ENCODE results near the gene EPB41L4A. TPM values are rescaled to one million over a fixed set of nuclear protein-coding genes. Genes with fewer than 3 reads are reported as not detected.

EPB41L4A gene
- total RNA-seq, 1 experiment from 2014 or later: 5.2 TPM

DNA sequence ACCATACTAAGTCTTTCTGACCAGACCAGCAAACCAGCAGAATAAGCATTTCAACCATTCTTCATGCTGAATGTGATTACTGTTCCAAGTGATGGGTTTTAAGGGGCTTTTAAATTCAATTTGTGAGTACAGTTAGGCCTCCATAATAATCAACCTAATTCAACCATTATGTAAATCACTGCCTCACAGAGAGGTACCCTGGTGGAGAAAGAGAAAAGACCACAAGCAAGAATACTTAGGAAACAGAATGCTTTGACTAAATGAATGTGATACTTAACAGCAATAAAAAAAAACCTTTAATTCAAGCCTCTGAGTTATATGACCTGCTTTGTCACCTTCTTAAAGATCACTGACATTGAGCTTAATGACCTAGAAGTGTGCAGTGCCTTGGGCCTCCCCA lies 162.1 kb downstream of the EPB41L4A start (continued):
- TF ChIP-seq, protein P1, sequence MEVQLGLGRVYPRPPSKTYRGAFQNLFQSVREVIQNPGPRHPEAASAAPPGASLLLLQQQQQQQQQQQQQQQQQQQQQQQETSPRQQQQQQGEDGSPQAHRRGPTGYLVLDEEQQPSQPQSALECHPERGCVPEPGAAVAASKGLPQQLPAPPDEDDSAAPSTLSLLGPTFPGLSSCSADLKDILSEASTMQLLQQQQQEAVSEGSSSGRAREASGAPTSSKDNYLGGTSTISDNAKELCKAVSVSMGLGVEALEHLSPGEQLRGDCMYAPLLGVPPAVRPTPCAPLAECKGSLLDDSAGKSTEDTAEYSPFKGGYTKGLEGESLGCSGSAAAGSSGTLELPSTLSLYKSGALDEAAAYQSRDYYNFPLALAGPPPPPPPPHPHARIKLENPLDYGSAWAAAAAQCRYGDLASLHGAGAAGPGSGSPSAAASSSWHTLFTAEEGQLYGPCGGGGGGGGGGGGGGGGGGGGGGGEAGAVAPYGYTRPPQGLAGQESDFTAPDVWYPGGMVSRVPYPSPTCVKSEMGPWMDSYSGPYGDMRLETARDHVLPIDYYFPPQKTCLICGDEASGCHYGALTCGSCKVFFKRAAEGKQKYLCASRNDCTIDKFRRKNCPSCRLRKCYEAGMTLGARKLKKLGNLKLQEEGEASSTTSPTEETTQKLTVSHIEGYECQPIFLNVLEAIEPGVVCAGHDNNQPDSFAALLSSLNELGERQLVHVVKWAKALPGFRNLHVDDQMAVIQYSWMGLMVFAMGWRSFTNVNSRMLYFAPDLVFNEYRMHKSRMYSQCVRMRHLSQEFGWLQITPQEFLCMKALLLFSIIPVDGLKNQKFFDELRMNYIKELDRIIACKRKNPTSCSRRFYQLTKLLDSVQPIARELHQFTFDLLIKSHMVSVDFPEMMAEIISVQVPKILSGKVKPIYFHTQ (CRISPR knock-in tag; IDR thresholded peaks at IDR 0.05): no peak
- TF ChIP-seq, protein P2, sequence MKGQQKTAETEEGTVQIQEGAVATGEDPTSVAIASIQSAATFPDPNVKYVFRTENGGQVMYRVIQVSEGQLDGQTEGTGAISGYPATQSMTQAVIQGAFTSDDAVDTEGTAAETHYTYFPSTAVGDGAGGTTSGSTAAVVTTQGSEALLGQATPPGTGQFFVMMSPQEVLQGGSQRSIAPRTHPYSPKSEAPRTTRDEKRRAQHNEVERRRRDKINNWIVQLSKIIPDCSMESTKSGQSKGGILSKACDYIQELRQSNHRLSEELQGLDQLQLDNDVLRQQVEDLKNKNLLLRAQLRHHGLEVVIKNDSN (CRISPR knock-in tag; IDR thresholded peaks at IDR 0.05): no peak
- TF ChIP-seq, protein P3, sequence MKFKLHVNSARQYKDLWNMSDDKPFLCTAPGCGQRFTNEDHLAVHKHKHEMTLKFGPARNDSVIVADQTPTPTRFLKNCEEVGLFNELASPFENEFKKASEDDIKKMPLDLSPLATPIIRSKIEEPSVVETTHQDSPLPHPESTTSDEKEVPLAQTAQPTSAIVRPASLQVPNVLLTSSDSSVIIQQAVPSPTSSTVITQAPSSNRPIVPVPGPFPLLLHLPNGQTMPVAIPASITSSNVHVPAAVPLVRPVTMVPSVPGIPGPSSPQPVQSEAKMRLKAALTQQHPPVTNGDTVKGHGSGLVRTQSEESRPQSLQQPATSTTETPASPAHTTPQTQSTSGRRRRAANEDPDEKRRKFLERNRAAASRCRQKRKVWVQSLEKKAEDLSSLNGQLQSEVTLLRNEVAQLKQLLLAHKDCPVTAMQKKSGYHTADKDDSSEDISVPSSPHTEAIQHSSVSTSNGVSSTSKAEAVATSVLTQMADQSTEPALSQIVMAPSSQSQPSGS (CRISPR knock-in tag; IDR thresholded peaks at IDR 0.05; ENCODE audit: borderline replicate concordance, low read depth): no peak
- no peak for TF ChIP-seq RELA (CRISPR knock-in tag; IDR thresholded peaks at IDR 0.05; ENCODE audit: borderline replicate concordance)

DNA sequence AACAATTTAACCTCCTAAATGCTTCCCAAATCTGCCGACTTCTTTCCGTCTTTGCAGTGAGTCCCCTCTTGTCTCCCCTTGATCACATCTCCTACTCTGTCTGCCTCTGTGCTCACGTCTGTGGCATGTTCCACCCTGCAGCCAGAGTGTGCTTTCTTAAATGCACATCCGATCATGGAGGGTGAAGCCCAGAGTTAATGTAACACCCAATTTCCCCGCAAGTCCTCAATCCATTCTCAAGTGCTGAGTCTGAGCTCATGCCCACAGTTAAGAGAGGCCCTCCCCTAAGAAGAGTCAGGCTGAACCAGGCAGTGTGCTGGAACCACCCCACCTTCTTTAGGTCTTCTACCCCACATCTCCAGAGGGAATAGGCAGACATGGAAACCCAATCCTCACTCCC lies 164.8 kb downstream of the EPB41L4A start:
- DNase-seq (ENCODE audit: low spot score) (no peak), ATAC-seq (no peak)
- TF ChIP-seq IRF2 (CRISPR knock-in tag; IDR thresholded peaks at IDR 0.05; ENCODE audit: borderline replicate concordance, low read depth): no peak
- TF ChIP-seq NFE2L1 (CRISPR knock-in tag; IDR thresholded peaks at IDR 0.05): no peak
- TF ChIP-seq, protein P2 (CRISPR knock-in tag; IDR thresholded peaks at IDR 0.05): no peak
- no peak for TF ChIP-seq PRRX2 (CRISPR knock-in tag; IDR thresholded peaks at IDR 0.05)
- no peak for TF ChIP-seq RELA (CRISPR knock-in tag; IDR thresholded peaks at IDR 0.05; ENCODE audit: borderline replicate concordance)
- TF ChIP-seq ELF4 (CRISPR knock-in tag; IDR thresholded peaks at IDR 0.05; ENCODE audit: low read depth): no peak
- TF ChIP-seq TEAD1 (CRISPR knock-in tag; IDR thresholded peaks at IDR 0.05): no peak
- TF ChIP-seq, protein P4, sequence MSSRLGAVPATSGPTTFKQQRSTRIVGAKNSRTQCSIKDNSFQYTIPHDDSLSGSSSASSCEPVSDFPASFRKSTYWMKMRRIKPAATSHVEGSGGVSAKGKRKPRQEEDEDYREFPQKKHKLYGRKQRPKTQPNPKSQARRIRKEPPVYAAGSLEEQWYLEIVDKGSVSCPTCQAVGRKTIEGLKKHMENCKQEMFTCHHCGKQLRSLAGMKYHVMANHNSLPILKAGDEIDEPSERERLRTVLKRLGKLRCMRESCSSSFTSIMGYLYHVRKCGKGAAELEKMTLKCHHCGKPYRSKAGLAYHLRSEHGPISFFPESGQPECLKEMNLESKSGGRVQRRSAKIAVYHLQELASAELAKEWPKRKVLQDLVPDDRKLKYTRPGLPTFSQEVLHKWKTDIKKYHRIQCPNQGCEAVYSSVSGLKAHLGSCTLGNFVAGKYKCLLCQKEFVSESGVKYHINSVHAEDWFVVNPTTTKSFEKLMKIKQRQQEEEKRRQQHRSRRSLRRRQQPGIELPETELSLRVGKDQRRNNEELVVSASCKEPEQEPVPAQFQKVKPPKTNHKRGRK (CRISPR knock-in tag; IDR thresholded peaks at IDR 0.05; ENCODE audit: borderline replicate concordance): no peak
- TF ChIP-seq, protein P5, sequence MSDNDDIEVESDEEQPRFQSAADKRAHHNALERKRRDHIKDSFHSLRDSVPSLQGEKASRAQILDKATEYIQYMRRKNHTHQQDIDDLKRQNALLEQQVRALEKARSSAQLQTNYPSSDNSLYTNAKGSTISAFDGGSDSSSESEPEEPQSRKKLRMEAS (CRISPR knock-in tag; IDR thresholded peaks at IDR 0.05): no peak
- no peak for TF ChIP-seq ESRRA (CRISPR knock-in tag; IDR thresholded peaks at IDR 0.05; ENCODE audit: borderline replicate concordance)
- TF ChIP-seq, protein P6, sequence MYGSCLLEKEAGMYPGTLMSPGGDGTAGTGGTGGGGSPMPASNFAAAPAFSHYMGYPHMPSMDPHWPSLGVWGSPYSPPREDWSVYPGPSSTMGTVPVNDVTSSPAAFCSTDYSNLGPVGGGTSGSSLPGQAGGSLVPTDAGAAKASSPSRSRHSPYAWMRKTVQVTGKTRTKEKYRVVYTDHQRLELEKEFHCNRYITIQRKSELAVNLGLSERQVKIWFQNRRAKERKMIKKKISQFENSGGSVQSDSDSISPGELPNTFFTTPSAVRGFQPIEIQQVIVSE (CRISPR knock-in tag; IDR thresholded peaks at IDR 0.05; ENCODE audit: borderline replicate concordance): no peak
- TF ChIP-seq CREM (CRISPR knock-in tag; IDR thresholded peaks at IDR 0.05): no peak
- no peak for TF ChIP-seq GTF2I (CRISPR knock-in tag; conservative IDR thresholded peaks at IDR 0.05)
- TF ChIP-seq, protein P7, sequence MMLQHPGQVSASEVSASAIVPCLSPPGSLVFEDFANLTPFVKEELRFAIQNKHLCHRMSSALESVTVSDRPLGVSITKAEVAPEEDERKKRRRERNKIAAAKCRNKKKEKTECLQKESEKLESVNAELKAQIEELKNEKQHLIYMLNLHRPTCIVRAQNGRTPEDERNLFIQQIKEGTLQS (CRISPR knock-in tag; conservative IDR thresholded peaks at IDR 0.05): no peak
- CTCF ChIA-PET: no interaction called here
- no peak overlapping the region for H3K27ac Mint-ChIP-seq
- no peak overlapping the region for H3K4me3 Mint-ChIP-seq
- no peaks in the 10 kb centered on the region for H3K27me3 Mint-ChIP-seq (ENCODE audit: low read depth)
- POLR2A ChIA-PET: no interaction called here
- no peaks in the 10 kb centered on the region for H3K36me3 Mint-ChIP-seq
- H3K9me3 Mint-ChIP-seq: no peaks in the 10 kb centered on the region
- peaks cover 25% of the 10 kb centered on the region for H3K4me1 Mint-ChIP-seq
